ENCODE data around the gene FOXL3.

The FOXL3 gene

DNA sequence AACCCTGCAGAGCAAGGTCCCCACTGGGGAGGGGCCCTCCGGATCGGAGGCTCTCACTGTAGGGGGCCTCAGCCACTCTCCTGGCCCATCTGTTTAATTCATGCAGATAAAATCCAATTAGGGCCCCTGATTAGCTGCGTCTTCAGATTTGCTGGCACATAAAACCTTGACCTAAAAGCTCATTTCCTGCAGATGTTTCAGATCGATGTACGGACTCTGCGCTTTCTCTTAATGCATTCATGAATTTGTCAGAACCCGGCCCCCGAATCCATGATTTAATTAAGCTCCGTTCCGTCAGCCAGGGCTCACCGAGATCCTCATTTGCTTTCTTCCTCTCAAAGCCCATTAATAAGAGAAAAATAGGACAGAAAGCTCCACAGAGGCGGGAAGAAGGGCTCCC, 40.0 kb upstream of the FOXL3 start:
- Histone ChIP-seq H3K27ac (no peak overlapping the region), H3K4me3 (no peak overlapping the region), H3K9me3 (no peaks in the 10 kb centered on the region), H3K27me3 (no peaks in the 10 kb centered on the region), H3K4me1 (peaks cover 0 to 2% (median 0%) of the 10 kb centered on the region in 4 donors), H3K36me3 (peaks cover 59 to 96% (median 83%) of the 10 kb centered on the region in 3 donors)
- TF ChIP-seq, protein P1, sequence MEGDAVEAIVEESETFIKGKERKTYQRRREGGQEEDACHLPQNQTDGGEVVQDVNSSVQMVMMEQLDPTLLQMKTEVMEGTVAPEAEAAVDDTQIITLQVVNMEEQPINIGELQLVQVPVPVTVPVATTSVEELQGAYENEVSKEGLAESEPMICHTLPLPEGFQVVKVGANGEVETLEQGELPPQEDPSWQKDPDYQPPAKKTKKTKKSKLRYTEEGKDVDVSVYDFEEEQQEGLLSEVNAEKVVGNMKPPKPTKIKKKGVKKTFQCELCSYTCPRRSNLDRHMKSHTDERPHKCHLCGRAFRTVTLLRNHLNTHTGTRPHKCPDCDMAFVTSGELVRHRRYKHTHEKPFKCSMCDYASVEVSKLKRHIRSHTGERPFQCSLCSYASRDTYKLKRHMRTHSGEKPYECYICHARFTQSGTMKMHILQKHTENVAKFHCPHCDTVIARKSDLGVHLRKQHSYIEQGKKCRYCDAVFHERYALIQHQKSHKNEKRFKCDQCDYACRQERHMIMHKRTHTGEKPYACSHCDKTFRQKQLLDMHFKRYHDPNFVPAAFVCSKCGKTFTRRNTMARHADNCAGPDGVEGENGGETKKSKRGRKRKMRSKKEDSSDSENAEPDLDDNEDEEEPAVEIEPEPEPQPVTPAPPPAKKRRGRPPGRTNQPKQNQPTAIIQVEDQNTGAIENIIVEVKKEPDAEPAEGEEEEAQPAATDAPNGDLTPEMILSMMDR (IDR thresholded peaks at IDR 0.05): no peak
- no peak for DNase-seq
- intact Hi-C loops (cut with DNase I; ENCODE audit: low total_unique reads): no loop called here

GRCh38 chr7:250523-250922, 39.4 kb upstream of the FOXL3 start:
- intact Hi-C loops (cut with DNase I; ENCODE audit: low total_unique reads): no loop called here
- H3K36me3 ChIP-seq: peaks cover 61 to 96% (median 79%) of the 10 kb centered on the region in 3 donors

DNA sequence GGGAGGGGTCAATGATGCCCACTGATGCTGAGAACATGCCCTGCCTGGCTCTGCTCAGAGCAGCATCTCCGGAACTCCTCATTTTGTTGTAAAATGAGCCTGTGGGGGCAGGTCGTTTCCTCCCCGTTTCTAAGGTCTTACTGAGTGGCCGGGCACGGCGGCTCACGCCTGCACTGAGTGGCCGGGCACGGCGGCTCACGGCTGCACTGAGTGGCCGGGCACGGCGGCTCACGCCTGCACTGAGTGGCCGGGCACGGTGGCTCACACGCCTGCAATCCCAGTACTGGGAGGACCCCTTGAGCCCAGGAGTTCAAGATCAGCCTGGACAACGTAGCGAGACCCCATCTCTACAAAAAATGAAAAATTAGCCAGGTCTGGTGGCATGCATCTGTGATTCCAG, 39.0 kb upstream of the FOXL3 start:
- TF ChIP-seq, protein P1 (IDR thresholded peaks at IDR 0.05): no peak
- Histone ChIP-seq H3K36me3 (peaks cover 66 to 98% (median 82%) of the 10 kb centered on the region in 3 donors), H3K4me3 (no peak overlapping the region), H3K9me3 (no peaks in the 10 kb centered on the region), H3K27me3 (no peaks in the 10 kb centered on the region), H3K27ac (no peak overlapping the region), H3K4me1 (no peaks in the 10 kb centered on the region)
- DNase-seq: no peak
- intact Hi-C loops (cut with DNase I; ENCODE audit: low total_unique reads): no loop called here

More at GRCh38 chr7:250523-250922, 39.4 kb upstream of the FOXL3 start:
- DNase-seq: no peak
- Histone ChIP-seq H3K27ac (no peak overlapping the region), H3K9me3 (no peaks in the 10 kb centered on the region), H3K4me1 (no peaks in the 10 kb centered on the region), H3K4me3 (no peak overlapping the region), H3K27me3 (no peaks in the 10 kb centered on the region)
- TF ChIP-seq, protein P1 (IDR thresholded peaks at IDR 0.05): no peak

DNA sequence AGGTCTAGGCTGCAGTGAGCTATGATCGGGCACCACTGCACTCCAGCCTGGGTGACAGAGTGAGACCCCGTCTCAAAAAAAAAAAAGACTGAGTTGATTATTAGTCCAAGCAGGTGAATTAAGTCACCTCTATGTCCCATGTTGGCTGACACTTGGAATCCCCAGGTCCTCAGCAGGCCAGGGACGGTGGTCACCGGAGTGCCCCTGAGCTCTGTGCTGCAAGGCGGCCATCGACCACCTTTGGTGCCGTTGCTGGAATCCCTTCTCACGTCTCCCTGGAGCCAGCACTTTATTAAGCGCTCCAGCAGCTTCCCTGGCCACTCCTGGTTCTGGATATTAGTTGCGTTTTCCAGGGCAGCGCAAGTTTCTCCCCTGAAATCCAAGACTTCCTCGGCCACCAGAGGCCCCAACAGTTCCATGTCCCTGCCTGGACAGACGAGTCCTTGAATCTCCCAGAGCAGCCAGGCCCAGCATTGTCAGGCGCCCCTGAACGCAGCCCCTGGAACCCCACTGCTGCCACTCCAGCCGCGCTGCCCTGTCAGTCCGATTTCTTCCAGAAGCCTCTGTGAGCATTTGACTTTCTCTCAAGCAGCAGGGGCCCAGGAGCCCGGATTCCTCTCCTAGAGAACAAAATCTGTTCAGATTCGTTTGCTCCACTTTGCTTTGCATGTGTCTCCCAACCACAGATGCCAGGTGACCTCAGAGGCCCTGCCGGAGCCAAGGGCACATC, 38.4 kb upstream of the FOXL3 start:
- no peak for DNase-seq
- no peak overlapping the region for H3K27ac ChIP-seq
- H3K36me3 ChIP-seq: peaks cover 68 to 98% (median 88%) of the 10 kb centered on the region in 3 donors
- H3K9me3 ChIP-seq: no peaks in the 10 kb centered on the region
- intact Hi-C loops (cut with DNase I; ENCODE audit: low total_unique reads): no loop called here
- TF ChIP-seq, protein P1 (IDR thresholded peaks at IDR 0.05): no peak
- no peaks in the 10 kb centered on the region for H3K27me3 ChIP-seq
- H3K4me3 ChIP-seq: no peak overlapping the region
- no peaks in the 10 kb centered on the region for H3K4me1 ChIP-seq

DNA sequence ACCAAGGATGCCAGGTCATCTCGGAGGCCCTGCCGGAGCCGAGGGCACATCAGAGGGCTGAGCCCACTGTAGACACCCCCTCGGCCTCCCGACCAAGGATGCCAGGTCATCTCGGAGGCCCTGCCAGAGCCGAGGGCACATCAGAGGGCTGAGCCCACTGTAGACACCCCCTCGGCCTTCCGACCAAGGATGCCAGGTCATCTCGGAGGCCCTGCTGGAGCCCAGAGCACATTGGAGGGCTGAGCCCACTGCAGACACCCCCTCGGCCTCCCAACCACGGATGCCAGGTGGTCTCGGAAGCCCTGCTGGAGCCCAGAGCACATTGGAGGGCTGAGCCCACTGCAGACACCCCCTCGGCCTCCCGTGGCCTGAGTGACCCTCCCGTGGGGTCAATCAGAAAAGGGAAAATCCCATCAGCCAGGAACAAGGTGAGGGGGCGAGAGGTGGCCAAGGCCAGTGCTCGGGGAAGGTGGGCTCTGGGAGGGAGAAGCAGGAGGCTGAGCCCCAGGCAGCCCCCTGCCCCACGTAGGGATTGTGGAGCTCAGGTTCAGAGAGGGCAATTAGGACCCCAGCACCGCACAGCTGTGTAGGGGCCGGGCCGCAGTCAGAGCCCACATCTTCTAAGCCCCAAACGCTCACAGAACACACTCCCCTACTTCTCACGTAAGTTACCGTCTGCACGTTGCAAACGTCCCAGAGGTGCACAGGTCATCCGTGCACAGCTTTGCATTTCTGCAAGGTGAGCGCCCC, 37.6 kb upstream of the FOXL3 start:
- Histone ChIP-seq H3K9me3 (no peaks in the 10 kb centered on the region), H3K4me1 (no peaks in the 10 kb centered on the region), H3K36me3 (peaks cover 76 to 98% (median 90%) of the 10 kb centered on the region in 3 donors), H3K27me3 (no peaks in the 10 kb centered on the region), H3K27ac (no peak overlapping the region), H3K4me3 (no peak overlapping the region)
- DNase-seq: no peak
- TF ChIP-seq, protein P1 (IDR thresholded peaks at IDR 0.05): no peak
- intact Hi-C loops (cut with DNase I; ENCODE audit: low total_unique reads): no loop called here

All from tibial artery (tissue), 4 donors.